ENCODE data around the gene PGM2L1.

DNA sequence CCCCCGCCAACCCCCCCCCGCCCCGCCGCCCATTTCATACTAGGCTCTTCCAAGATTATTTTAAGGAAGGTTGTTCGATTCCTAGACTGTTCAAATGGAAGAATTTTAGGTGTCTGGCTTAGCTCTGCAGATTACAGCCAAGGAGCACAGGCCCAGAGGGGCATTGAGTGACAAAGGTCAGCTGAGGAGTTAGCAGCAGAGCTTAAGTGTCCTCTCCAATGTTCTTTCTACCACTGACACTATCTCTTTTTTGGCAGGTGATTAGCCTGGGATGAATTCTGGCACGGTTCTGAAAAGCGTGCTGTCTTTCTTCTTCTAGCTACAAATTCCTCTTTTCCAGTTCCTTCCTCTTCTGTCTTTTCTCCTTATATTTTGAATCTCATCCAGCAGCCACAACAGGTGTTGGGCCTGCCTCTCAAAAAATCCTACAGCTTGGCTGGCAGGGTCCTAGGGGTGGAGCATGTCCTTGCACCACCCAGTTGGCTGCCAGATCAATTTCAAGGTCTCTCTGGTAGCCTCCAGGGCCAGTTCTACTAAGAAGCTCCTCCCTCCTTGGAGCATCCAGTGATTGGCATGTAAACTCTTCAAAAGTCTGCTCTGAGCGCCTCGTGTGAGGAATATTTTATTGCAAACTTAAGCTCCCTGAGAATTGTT, 46.1 kb upstream of the PGM2L1 start:
- TF ChIP-seq CTCF (IDR thresholded peaks at IDR 0.05; ENCODE audit: insufficient read depth, low read length, poor library complexity, severe bottlenecking), result no peak
- TF ChIP-seq EZH2phosphoT487 (conservative IDR thresholded peaks at IDR 0.05; ENCODE audit: low read length), result no peak
